ENCODE data around the gene ERGIC2. TPM values are rescaled to one million over a fixed set of nuclear protein-coding genes. Genes with fewer than 3 reads are reported as not detected.

ERGIC2 gene
- total and polyA plus RNA-seq, 3 donors from 2014 or later = 41.7 to 83.0 (median 71.3) TPM

GRCh38 chr12:29382251-29382650, 1.3 kb upstream of the ERGIC2 start:
- Histone ChIP-seq H3K4me3 (no peak overlapping the region), H3K4me1 (no peaks in the 10 kb centered on the region), H3K27ac (no peak overlapping the region), H3K36me3 (ENCODE audit: low read depth, missing control alignments) (no peaks in the 10 kb centered on the region), H3K27me3 (no peaks in the 10 kb centered on the region), H3K9me3 (no peaks in the 10 kb centered on the region)
- intact Hi-C loops (cut with DNase I; ENCODE audit: low total_unique reads) = no loop called here
- no peak for DNase-seq
- no peak for TF ChIP-seq POLR2A (IDR thresholded peaks at IDR 0.05)
- TF ChIP-seq, protein P1, sequence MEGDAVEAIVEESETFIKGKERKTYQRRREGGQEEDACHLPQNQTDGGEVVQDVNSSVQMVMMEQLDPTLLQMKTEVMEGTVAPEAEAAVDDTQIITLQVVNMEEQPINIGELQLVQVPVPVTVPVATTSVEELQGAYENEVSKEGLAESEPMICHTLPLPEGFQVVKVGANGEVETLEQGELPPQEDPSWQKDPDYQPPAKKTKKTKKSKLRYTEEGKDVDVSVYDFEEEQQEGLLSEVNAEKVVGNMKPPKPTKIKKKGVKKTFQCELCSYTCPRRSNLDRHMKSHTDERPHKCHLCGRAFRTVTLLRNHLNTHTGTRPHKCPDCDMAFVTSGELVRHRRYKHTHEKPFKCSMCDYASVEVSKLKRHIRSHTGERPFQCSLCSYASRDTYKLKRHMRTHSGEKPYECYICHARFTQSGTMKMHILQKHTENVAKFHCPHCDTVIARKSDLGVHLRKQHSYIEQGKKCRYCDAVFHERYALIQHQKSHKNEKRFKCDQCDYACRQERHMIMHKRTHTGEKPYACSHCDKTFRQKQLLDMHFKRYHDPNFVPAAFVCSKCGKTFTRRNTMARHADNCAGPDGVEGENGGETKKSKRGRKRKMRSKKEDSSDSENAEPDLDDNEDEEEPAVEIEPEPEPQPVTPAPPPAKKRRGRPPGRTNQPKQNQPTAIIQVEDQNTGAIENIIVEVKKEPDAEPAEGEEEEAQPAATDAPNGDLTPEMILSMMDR (IDR thresholded peaks at IDR 0.05) = no peak
- 92 to 98% methylated on average over 2 of the region's 2 CpGs for WGBS, 2 donors

DNA sequence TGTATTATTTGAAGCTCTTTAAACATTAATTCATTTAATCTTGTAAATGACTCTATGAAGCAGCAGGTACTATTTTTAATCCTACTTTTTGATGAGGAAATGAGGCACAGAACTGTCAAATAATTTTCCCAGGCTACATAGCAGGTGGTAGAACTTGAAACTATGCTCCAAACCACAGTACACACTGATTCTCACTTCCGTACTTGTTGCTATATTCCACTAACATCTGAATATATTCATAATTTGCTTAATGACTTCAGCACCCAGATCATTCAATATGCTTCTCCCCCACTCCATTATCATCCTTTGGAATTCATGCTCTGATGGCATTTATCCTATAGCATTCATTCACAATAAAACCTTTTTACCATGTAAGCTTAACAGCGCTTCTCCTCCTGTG, 4.9 kb downstream of the ERGIC2 start:
- 96 to 100% methylated on average over 2 of the region's 2 CpGs for WGBS, 2 donors
- H3K4me1 ChIP-seq = no peaks in the 10 kb centered on the region
- H3K36me3 ChIP-seq (ENCODE audit: low read depth, missing control alignments) = no peaks in the 10 kb centered on the region
- no peaks in the 10 kb centered on the region for H3K9me3 ChIP-seq
- DNase-seq = no peak
- no peak overlapping the region for H3K27ac ChIP-seq
- H3K27me3 ChIP-seq = no peaks in the 10 kb centered on the region
- intact Hi-C loops (cut with DNase I; ENCODE audit: low total_unique reads) = no loop called here
- TF ChIP-seq, protein P1 (IDR thresholded peaks at IDR 0.05) = no peak
- no peak for TF ChIP-seq POLR2A (IDR thresholded peaks at IDR 0.05)
- no peak overlapping the region for H3K4me3 ChIP-seq

- Histone ChIP-seq H3K27me3 (no peaks in the 10 kb centered on the region), H3K36me3 (ENCODE audit: low read depth, missing control alignments) (no peaks in the 10 kb centered on the region), H3K9me3 (no peaks in the 10 kb centered on the region), H3K4me1 (no peaks in the 10 kb centered on the region), H3K27ac (no peak overlapping the region), H3K4me3 (no peak overlapping the region)
- 75 to 81% methylated on average over 4 of the region's 4 CpGs for WGBS, 2 donors
- intact Hi-C loops (cut with DNase I; ENCODE audit: low total_unique reads) = no loop called here
- no peak for DNase-seq
- no peak for TF ChIP-seq POLR2A (IDR thresholded peaks at IDR 0.05)
- TF ChIP-seq, protein P1 (IDR thresholded peaks at IDR 0.05) = no peak
These were observed 6.1 kb downstream of the ERGIC2 start for GRCh38 chr12:29374913-29375312.

GRCh38 chr12:29374012-29374411, 7.0 kb downstream of the ERGIC2 start:
- Histone ChIP-seq H3K4me3 (no peak overlapping the region), H3K36me3 (ENCODE audit: low read depth, missing control alignments) (no peaks in the 10 kb centered on the region), H3K4me1 (no peaks in the 10 kb centered on the region), H3K27ac (no peak overlapping the region), H3K9me3 (no peaks in the 10 kb centered on the region), H3K27me3 (no peaks in the 10 kb centered on the region)
- DNase-seq = no peak
- intact Hi-C loops (cut with DNase I; ENCODE audit: low total_unique reads) = no loop called here
- TF ChIP-seq, protein P1 (IDR thresholded peaks at IDR 0.05) = no peak
- TF ChIP-seq POLR2A (IDR thresholded peaks at IDR 0.05) = no peak
- 86 to 95% methylated on average over 2 of the region's 2 CpGs for WGBS, 2 donors

DNA sequence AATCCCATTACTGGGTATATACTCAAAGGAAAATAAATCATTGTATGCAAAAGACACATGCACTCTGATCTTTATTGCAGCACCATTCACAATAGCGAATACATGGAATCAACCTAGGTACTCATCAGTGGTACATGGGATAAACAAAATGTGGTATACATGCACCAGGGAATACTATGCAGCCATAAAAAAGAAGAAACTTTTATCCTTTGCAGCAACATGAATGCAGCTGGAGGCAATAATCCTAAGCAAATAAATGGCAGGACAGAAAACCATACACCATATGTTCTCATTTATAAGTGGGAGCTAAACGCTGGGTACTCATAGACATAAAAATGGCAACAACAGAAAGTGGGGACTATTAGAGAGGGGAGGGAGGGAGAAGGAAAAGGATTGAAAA, 15.9 kb downstream of the ERGIC2 start:
- intact Hi-C loops (cut with DNase I; ENCODE audit: low total_unique reads) = no loop called here
- H3K27ac ChIP-seq = no peak overlapping the region
- no peaks in the 10 kb centered on the region for H3K9me3 ChIP-seq
- H3K36me3 ChIP-seq (ENCODE audit: low read depth, missing control alignments) = no peaks in the 10 kb centered on the region
- H3K27me3 ChIP-seq = no peaks in the 10 kb centered on the region
- no peaks in the 10 kb centered on the region for H3K4me1 ChIP-seq
- no peak overlapping the region for H3K4me3 ChIP-seq
- DNase-seq = no peak
- TF ChIP-seq POLR2A (IDR thresholded peaks at IDR 0.05) = no peak
- WGBS, 2 donors = 84 to 98% methylated on average over 2 of the region's 2 CpGs
